HEK293 (cell line): ENCODE results near the gene OPRM1.

Source experiments
- CTCF ChIA-PET: fragments of 350-600 bp; formaldehyde crosslinking; extraction: SDS; loops from one replicate; lab custom pipeline; 2021; ENCODE audit warnings: antibody characterized with exemption; lab: Yijun Ruan, JAX
- POLR2A ChIA-PET: fragments of 300-600 bp; formaldehyde crosslinking; extraction: SDS; loops from one replicate; lab custom pipeline; 2020; ENCODE audit warnings: antibody characterized with exemption, inconsistent platforms; lab: Yijun Ruan, JAX
- H3K27ac ChIP-seq: fragments of 200-500 bp; sonication (Bioruptor generic); 2 replicates; pipeline ENCODE4 v1.5.1; 2014; ENCODE audit warnings: low read depth, low read length, control low read depth, inconsistent platforms; ENCODE audit errors: extremely low read depth
- H3K36me3 ChIP-seq, 2 experiments: fragments of 200-500 bp in 1 of 2; sonication (Bioruptor generic) in 1 of 2; 1 replicate in 1 of 2; 2 replicates in 1 of 2; pipeline ENCODE4 v1.5.1; 2014 to 2017; ENCODE audit warnings: inconsistent platforms in 2 of 2, low read length in 2 of 2; ENCODE audit not compliant: control insufficient read depth in 2 of 2, insufficient read depth in 1 of 2
- H3K4me1 ChIP-seq: fragments of 200-500 bp; sonication (Bioruptor generic); 2 replicates; pipeline ENCODE4 v1.5.1; 2014; ENCODE audit warnings: mild to moderate bottlenecking, low read length, inconsistent platforms; ENCODE audit not compliant: control insufficient read depth, insufficient read depth
- H3K4me3 ChIP-seq: 2 replicates; pipeline ENCODE4 v1.5.1; 2011; ENCODE audit warnings: low read depth, mild to moderate bottlenecking, control low read depth, low read length, moderate library complexity
- H3K9me3 ChIP-seq: fragments of 200-500 bp; sonication (Bioruptor generic); 2 replicates; pipeline ENCODE4 v1.5.1; 2014; ENCODE audit warnings: low read depth, low read length, inconsistent platforms; ENCODE audit not compliant: control insufficient read depth, insufficient read depth
- BCL11A ChIP-seq: fragments of 450-650 bp; formaldehyde crosslinking; IDR thresholded peaks from 2 replicates; pipeline ENCODE4 v1.5.1; 2016; ENCODE audit warnings: low read depth, missing biosample characterization, missing genetic modification characterization
- MYNN ChIP-seq: fragments of 450-650 bp; formaldehyde crosslinking; IDR thresholded peaks from 2 replicates; pipeline ENCODE4 v1.5.1; 2016; ENCODE audit warnings: missing biosample characterization, missing genetic modification characterization, borderline replicate concordance
- OVOL3 ChIP-seq: fragments of 450-650 bp; formaldehyde crosslinking; IDR thresholded peaks from 2 replicates; pipeline ENCODE4 v1.5.1; 2016; ENCODE audit warnings: missing biosample characterization, missing genetic modification characterization
- RBAK ChIP-seq: fragments of 450-650 bp; formaldehyde crosslinking; IDR thresholded peaks from 2 replicates; pipeline ENCODE4 v1.5.1; 2016; ENCODE audit warnings: missing biosample characterization, missing genetic modification characterization
- REST ChIP-seq: fragments of 450-650 bp; formaldehyde crosslinking; IDR thresholded peaks from 2 replicates; pipeline ENCODE4 v1.5.1; 2016; ENCODE audit warnings: missing biosample characterization, missing genetic modification characterization
- ZBTB7A ChIP-seq: fragments of 450-650 bp; formaldehyde crosslinking; IDR thresholded peaks from 2 replicates; pipeline ENCODE4 v1.5.1; 2016; ENCODE audit warnings: low read depth, missing biosample characterization, missing genetic modification characterization
- ZNF169 ChIP-seq: fragments of 450-650 bp; formaldehyde crosslinking; IDR thresholded peaks from 2 replicates; pipeline ENCODE4 v1.5.1; 2016; ENCODE audit warnings: missing biosample characterization, missing genetic modification characterization
- ZNF221 ChIP-seq: fragments of 450-650 bp; formaldehyde crosslinking; IDR thresholded peaks from 2 replicates; pipeline ENCODE4 v1.5.1; 2017; ENCODE audit warnings: missing biosample characterization, missing genetic modification characterization, borderline replicate concordance
- ZNF26 ChIP-seq: fragments of 450-650 bp; formaldehyde crosslinking; IDR thresholded peaks from 2 replicates; pipeline ENCODE4 v1.5.1; 2016; ENCODE audit warnings: missing biosample characterization, missing genetic modification characterization
- ZNF311 ChIP-seq: fragments of 450-650 bp; formaldehyde crosslinking; IDR thresholded peaks from 2 replicates; pipeline ENCODE4 v1.5.1; 2017; ENCODE audit warnings: missing biosample characterization, missing genetic modification characterization, borderline replicate concordance
- ZNF529 ChIP-seq: fragments of 450-650 bp; formaldehyde crosslinking; IDR thresholded peaks from 2 replicates; pipeline ENCODE4 v1.5.1; 2017; ENCODE audit warnings: missing genetic modification characterization, missing biosample characterization; ENCODE audit not compliant: insufficient replicate concordance
- ZNF585B ChIP-seq: fragments of 450-650 bp; formaldehyde crosslinking; IDR thresholded peaks from 2 replicates; pipeline ENCODE4 v1.5.1; 2016; ENCODE audit warnings: missing biosample characterization, missing genetic modification characterization
- ZNF645 ChIP-seq: fragments of 450-650 bp; formaldehyde crosslinking; IDR thresholded peaks from 2 replicates; pipeline ENCODE4; 2016; ENCODE audit warnings: missing biosample characterization, missing genetic modification characterization
- ZNF654 ChIP-seq: fragments of 450-650 bp; formaldehyde crosslinking; IDR thresholded peaks from 2 replicates; pipeline ENCODE4 v1.5.1; 2016; ENCODE audit warnings: low read depth, missing biosample characterization, missing genetic modification characterization
- ZNF658 ChIP-seq: fragments of 450-650 bp; formaldehyde crosslinking; IDR thresholded peaks from 2 replicates; pipeline ENCODE4; 2016; ENCODE audit warnings: missing biosample characterization, missing genetic modification characterization
- ZNF768 ChIP-seq: fragments of 450-650 bp; formaldehyde crosslinking; IDR thresholded peaks from 2 replicates; pipeline ENCODE4 v1.5.1; 2018; ENCODE audit warnings: missing biosample characterization, mild to moderate bottlenecking, missing genetic modification characterization
- ZNF791 ChIP-seq: fragments of 450-650 bp; formaldehyde crosslinking; IDR thresholded peaks from 2 replicates; pipeline ENCODE4 v1.5.1; 2016; ENCODE audit warnings: missing biosample characterization, missing genetic modification characterization
- ZSCAN4 ChIP-seq: fragments of 450-650 bp; formaldehyde crosslinking; IDR thresholded peaks from 2 replicates; pipeline ENCODE4 v1.5.1; 2017; ENCODE audit warnings: missing biosample characterization, missing genetic modification characterization
- ZXDB ChIP-seq: fragments of 450-650 bp; formaldehyde crosslinking; IDR thresholded peaks from 2 replicates; pipeline ENCODE4 v1.5.1; 2016; ENCODE audit warnings: missing biosample characterization, missing genetic modification characterization

Gene OPRM1

GRCh38 chr6:154274168-154274567 is 235.1 kb downstream of the OPRM1 start:
- CTCF ChIA-PET: interaction anchor here (1.9 to 5.5 kb wide), 2 partner anchors 28 to 120 kb away, joined by 6 to 53 read pairs; no protein-coding TSS in a partner anchor
- Histone ChIP-seq H3K36me3 (no peaks in the 10 kb centered on the region), H3K4me3 (no peak overlapping the region), H3K4me1 (no peaks in the 10 kb centered on the region), H3K9me3 (no peaks in the 10 kb centered on the region), H3K27ac (no peak overlapping the region)
- TF ChIP-seq ZNF585B (tag by site-specific recombination) (no peak), RBAK (no peak), ZNF768 (tag by site-specific recombination) (no peak), ZNF791 (tag by site-specific recombination) (no peak), BCL11A (tag by site-specific recombination) (no peak), ZNF221 (tag by site-specific recombination) (no peak), ZBTB7A (tag by site-specific recombination) (no peak), MYNN (no peak), ZNF169 (no peak), ZNF26 (tag by site-specific recombination) (no peak), ZXDB (tag by site-specific recombination) (no peak), ZNF645 (tag by site-specific recombination) (no peak), REST (tag by site-specific recombination) (no peak), ZSCAN4 (tag by site-specific recombination) (no peak), ZNF654 (tag by site-specific recombination) (no peak), OVOL3 (no peak), ZNF311 (tag by site-specific recombination) (no peak), ZNF529 (tag by site-specific recombination) (no peak), ZNF658 (no peak)
- POLR2A ChIA-PET: no interaction called here
